ENCODE measurements around the gene CLTA. TPM values are rescaled to one million over a fixed set of nuclear protein-coding genes. Genes with fewer than 3 reads are reported as not detected.

Gene CLTA
- total and polyA plus RNA-seq, 2 donors (not counting 1 experiment from before 2014, with no cell fraction given), result 32.3 to 71.0 TPM

- Mint-ChIP-seq H3K9me3 (ENCODE audit: insufficient read depth) (no peaks in the 10 kb centered on the region), H3K27me3 (no peaks in the 10 kb centered on the region), H3K4me3 (no peak overlapping the region), H3K4me1 (peaks cover 13% of the 10 kb centered on the region), H3K27ac (no peak overlapping the region)
- ATAC-seq (ENCODE audit: low read depth) (no peak), DNase-seq (no peak)
- H2AFZ ChIP-seq (ENCODE audit: insufficient read depth, low read depth, low read length, poor library complexity, severe bottlenecking), result no peak overlapping the region
- H3K4me2 ChIP-seq (replicated peaks; ENCODE audit: low read depth, low read length, poor library complexity, severe bottlenecking), result no peak overlapping the region
- POLR2A ChIA-PET, result no interaction called here
- H3K27me3 ChIP-seq (replicated peaks in 1 of 4; ENCODE audit: control extremely low read depth in 1 of 4, control insufficient read depth in 3 of 4, insufficient read depth in 4 of 4, low read length in 3 of 4), result no peaks in the 10 kb centered on the region
- peaks cover 41% of the 10 kb centered on the region for H4K20me1 ChIP-seq (ENCODE audit: control insufficient read depth, insufficient read depth, low read length, poor library complexity, severe bottlenecking)
- H3K36me3 ChIP-seq (replicated peaks in 1 of 2; ENCODE audit: control extremely low read depth in 1 of 2, control insufficient read depth in 1 of 2, extremely low read depth in 1 of 2, insufficient read depth in 2 of 2, low read length in 1 of 2), result peaks cover 0 to 80% of the 10 kb centered on the region in 2 experiments
- no peak for TF ChIP-seq EZH2 (IDR thresholded peaks at IDR 0.05; ENCODE audit: borderline replicate concordance, insufficient read depth, low read depth, low read length, poor library complexity, severe bottlenecking)
- no peak for TF ChIP-seq CTCF (IDR thresholded peaks at IDR 0.05)
- H3K4me3 ChIP-seq (ENCODE audit: control extremely low read depth in 1 of 5, extremely low read depth in 1 of 5, insufficient read depth in 1 of 5, low read depth in 2 of 5, low read length in 4 of 5), result no peak overlapping the region
- H3K79me2 ChIP-seq (ENCODE audit: control insufficient read depth, insufficient read depth, low read length), result peaks cover 16% of the 10 kb centered on the region
- CTCF ChIA-PET, result interaction anchor here (1.2 kb wide), 1 partner anchor 1178 kb away, joined by 3 read pairs; no protein-coding TSS in a partner anchor
- no peaks in the 10 kb centered on the region for H3K4me1 ChIP-seq (ENCODE audit: control insufficient read depth in 2 of 2, insufficient read depth in 2 of 2, low read length in 2 of 2)
- intact Hi-C loops (cut with micrococcal nuclease), result no loop called here
- H3K27ac ChIP-seq (ENCODE audit: low read length in 2 of 2), result no peak overlapping the region
- no peak overlapping the region for H3K9ac ChIP-seq (ENCODE audit: low read length)
- H3K9me3 ChIP-seq (ENCODE audit: control extremely low read depth in 1 of 3, control insufficient read depth in 2 of 3, insufficient read depth in 1 of 3, low read length in 2 of 3), result no peaks in the 10 kb centered on the region
- WGBS (ENCODE audit: insufficient coverage), result 100% methylated on average over 1 of the region's 4 CpGs
Observed at GRCh38 chr9:36213989-36214388, 23.3 kb downstream of the CLTA start.

GRCh38 chr9:36214571-36214970 is 23.9 kb downstream of the CLTA start:
- POLR2A ChIA-PET, result no interaction called here
- Mint-ChIP-seq H3K4me3 (no peak overlapping the region), H3K4me1 (peaks cover 9% of the 10 kb centered on the region), H3K9me3 (ENCODE audit: insufficient read depth) (no peaks in the 10 kb centered on the region), H3K27ac (no peak overlapping the region), H3K27me3 (no peaks in the 10 kb centered on the region)
- CTCF ChIA-PET, result no interaction called here
- TF ChIP-seq CTCF (IDR thresholded peaks at IDR 0.05) (no peak), EZH2 (IDR thresholded peaks at IDR 0.05; ENCODE audit: borderline replicate concordance, insufficient read depth, low read depth, low read length, poor library complexity, severe bottlenecking) (no peak)
- Histone ChIP-seq H3K4me1 (ENCODE audit: control insufficient read depth in 2 of 2, insufficient read depth in 2 of 2, low read length in 2 of 2) (no peaks in the 10 kb centered on the region), H3K4me2 (replicated peaks; ENCODE audit: low read depth, low read length, poor library complexity, severe bottlenecking) (no peak overlapping the region), H3K9me3 (ENCODE audit: control extremely low read depth in 1 of 3, control insufficient read depth in 2 of 3, insufficient read depth in 1 of 3, low read length in 2 of 3) (no peaks in the 10 kb centered on the region), H3K79me2 (ENCODE audit: control insufficient read depth, insufficient read depth, low read length) (peaks cover 11% of the 10 kb centered on the region), H2AFZ (ENCODE audit: insufficient read depth, low read depth, low read length, poor library complexity, severe bottlenecking) (no peak overlapping the region), H3K27ac (ENCODE audit: low read length in 2 of 2) (no peak overlapping the region), H3K36me3 (replicated peaks in 1 of 2; ENCODE audit: control extremely low read depth in 1 of 2, control insufficient read depth in 1 of 2, extremely low read depth in 1 of 2, insufficient read depth in 2 of 2, low read length in 1 of 2) (peaks cover 0 to 80% of the 10 kb centered on the region in 2 experiments), H3K9ac (ENCODE audit: low read length) (no peak overlapping the region), H3K4me3 (ENCODE audit: control extremely low read depth in 1 of 5, extremely low read depth in 1 of 5, insufficient read depth in 1 of 5, low read depth in 2 of 5, low read length in 4 of 5) (no peak overlapping the region), H4K20me1 (ENCODE audit: control insufficient read depth, insufficient read depth, low read length, poor library complexity, severe bottlenecking) (peaks cover 35% of the 10 kb centered on the region), H3K27me3 (replicated peaks in 1 of 4; ENCODE audit: control extremely low read depth in 1 of 4, control insufficient read depth in 3 of 4, insufficient read depth in 4 of 4, low read length in 3 of 4) (no peaks in the 10 kb centered on the region)
- intact Hi-C loops (cut with micrococcal nuclease), result no loop called here
- ATAC-seq (ENCODE audit: low read depth) (no peak), DNase-seq (no peak)

Measured in B cell (primary cell).